ENCODE results near the gene CXCL13. TPM values are rescaled to one million over a fixed set of nuclear protein-coding genes. Genes with fewer than 3 reads are reported as not detected.
"Not testable (repeated sequence)": the region's sequence is repeated elsewhere in the genome, so short reads cannot be mapped to it uniquely, and the experiment has no call there.

The CXCL13 gene
- total RNA-seq (ENCODE audit: low replicate concordance), result not detected in 2 replicates

DNA sequence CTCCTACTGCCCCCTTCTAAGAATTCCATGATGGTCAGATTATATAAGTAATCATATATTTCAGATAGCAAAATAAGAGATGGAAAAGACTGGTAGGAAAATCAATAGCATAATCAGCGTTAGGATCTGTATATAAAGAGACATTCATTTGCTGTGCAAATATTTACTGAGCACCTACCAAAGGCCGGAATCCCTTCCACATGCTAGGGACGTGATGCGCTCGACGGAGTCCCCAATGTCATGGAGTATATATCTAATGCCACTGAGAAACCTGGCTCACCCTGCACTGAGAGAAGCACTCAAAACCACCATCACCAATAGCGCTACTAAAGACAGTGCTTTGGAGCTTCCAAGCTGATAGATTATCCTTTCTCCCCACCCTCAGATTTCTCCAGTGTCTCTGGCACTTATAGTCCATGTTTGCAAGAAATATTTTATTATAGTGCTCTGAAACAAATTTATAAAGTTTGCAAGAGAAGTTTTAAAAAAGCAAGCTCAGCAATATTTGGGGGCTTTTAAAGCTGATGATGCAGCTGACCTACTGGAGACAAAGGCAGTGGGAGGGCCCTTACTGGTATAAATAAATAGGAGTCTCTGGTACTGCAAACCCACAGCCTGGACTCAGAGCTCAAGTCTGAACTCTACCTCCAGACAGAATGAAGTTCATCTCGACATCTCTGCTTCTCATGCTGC is at the start of gene CXCL13:
Gene CXCL13, plus strand, starts transcription at position 611 of the 693 bp plus-strand sequence. Its CDS starts 46 bp downstream, at position 657.
- H3K27ac ChIP-seq, result no peak within 1 kb of the TSS
- no peaks in the 10 kb centered on the region for H3K9me3 ChIP-seq (ENCODE audit: low read depth)
- no peak within 1 kb of the TSS for H3K9ac ChIP-seq
- no peaks in the 10 kb centered on the region for H3F3A ChIP-seq (ENCODE audit: low read depth)
- Mint-ChIP-seq H3K27ac (no peak within 1 kb of the TSS), H3K4me1 (peaks cover 2% of the 10 kb centered on the region), H3K27me3 (ENCODE audit: insufficient read depth, low read depth) (no peaks in the 10 kb centered on the region), H3K9me3 (no peaks in the 10 kb centered on the region), H3K36me3 (no peaks in the 10 kb centered on the region), H3K4me3 (no peak within 1 kb of the TSS)
- no peak within 1 kb of the TSS for H3K4me2 ChIP-seq
- H3K4me1 ChIP-seq, result no peaks in the 10 kb centered on the region
- no peak for DNase-seq (ENCODE audit: low spot score)
- TF ChIP-seq CTCF (IDR thresholded peaks at IDR 0.05) (no peak), EZH2phosphoT487 (IDR thresholded peaks at IDR 0.05) (no peak), EZH2 (IDR thresholded peaks at IDR 0.05) (no peak)
- no peak within 1 kb of the TSS for H2AFZ ChIP-seq (replicated peaks)
- H3K4me3 ChIP-seq, result no peak within 1 kb of the TSS
- H4K20me1 ChIP-seq (ENCODE audit: low read depth), result no peaks in the 10 kb centered on the region
- H3K36me3 ChIP-seq, result no peaks in the 10 kb centered on the region
- H3K27me3 ChIP-seq, result no peaks in the 10 kb centered on the region
- no peaks in the 10 kb centered on the region for H3K79me2 ChIP-seq (ENCODE audit: low read depth)

- no peaks in the 10 kb centered on the region for H4K20me1 ChIP-seq (ENCODE audit: low read depth)
- no peak overlapping the region for H3K4me3 ChIP-seq
- no peak overlapping the region for H3K27ac ChIP-seq
- H3K9me3 ChIP-seq (ENCODE audit: low read depth), result no peaks in the 10 kb centered on the region
- DNase-seq (ENCODE audit: low spot score), result no peak
- no peaks in the 10 kb centered on the region for H3K4me1 Mint-ChIP-seq
- H3K4me2 ChIP-seq, result no peak overlapping the region
- H2AFZ ChIP-seq (replicated peaks), result no peak overlapping the region
- H3K27me3 ChIP-seq, result no peaks in the 10 kb centered on the region
- H3K27me3 Mint-ChIP-seq (ENCODE audit: insufficient read depth, low read depth), result no peaks in the 10 kb centered on the region
- TF ChIP-seq EZH2 (IDR thresholded peaks at IDR 0.05), result no peak
- TF ChIP-seq EZH2phosphoT487 (IDR thresholded peaks at IDR 0.05), result no peak
- no peak for TF ChIP-seq CTCF (IDR thresholded peaks at IDR 0.05)
- H3K79me2 ChIP-seq (ENCODE audit: low read depth), result no peaks in the 10 kb centered on the region
- H3K27ac Mint-ChIP-seq, result no peak overlapping the region
- no peak overlapping the region for H3K9ac ChIP-seq
- peaks cover 2% of the 10 kb centered on the region for H3K9me3 Mint-ChIP-seq
- H3K4me3 Mint-ChIP-seq, result no peak overlapping the region
- no peaks in the 10 kb centered on the region for H3F3A ChIP-seq (ENCODE audit: low read depth)
- H3K36me3 ChIP-seq, result no peaks in the 10 kb centered on the region
- no peaks in the 10 kb centered on the region for H3K36me3 Mint-ChIP-seq
- no peaks in the 10 kb centered on the region for H3K4me1 ChIP-seq
Measured at GRCh38 chr4:77560170-77560569, 45.5 kb upstream of the CXCL13 start.

- not testable (repeated sequence) for H3K4me1 ChIP-seq; H3K9me3 ChIP-seq (ENCODE audit: low read depth); H3K4me2 ChIP-seq; H3K36me3 ChIP-seq; H3K36me3 Mint-ChIP-seq; H3K4me3 Mint-ChIP-seq; H3K4me3 ChIP-seq; H4K20me1 ChIP-seq (ENCODE audit: low read depth); H3K9me3 Mint-ChIP-seq; H3K4me1 Mint-ChIP-seq; H2AFZ ChIP-seq (replicated peaks); H3K27me3 ChIP-seq; H3K27me3 Mint-ChIP-seq (ENCODE audit: insufficient read depth, low read depth); H3K27ac ChIP-seq; DNase-seq (ENCODE audit: low spot score); H3F3A ChIP-seq (ENCODE audit: low read depth); H3K79me2 ChIP-seq (ENCODE audit: low read depth); H3K9ac ChIP-seq; H3K27ac Mint-ChIP-seq
Measured at GRCh38 chr4:77561720-77562119, 43.9 kb upstream of the CXCL13 start.

- Mint-ChIP-seq H3K27me3 (ENCODE audit: insufficient read depth, low read depth) (no peaks in the 10 kb centered on the region), H3K36me3 (no peaks in the 10 kb centered on the region), H3K27ac (no peak overlapping the region), H3K9me3 (peaks cover 3% of the 10 kb centered on the region), H3K4me1 (no peaks in the 10 kb centered on the region), H3K4me3 (no peak overlapping the region)
- Histone ChIP-seq H3K9me3 (ENCODE audit: low read depth) (no peaks in the 10 kb centered on the region), H3K27ac (no peak overlapping the region), H3K27me3 (no peaks in the 10 kb centered on the region), H3K79me2 (ENCODE audit: low read depth) (no peaks in the 10 kb centered on the region), H4K20me1 (ENCODE audit: low read depth) (no peaks in the 10 kb centered on the region), H3K4me3 (no peak overlapping the region), H3K36me3 (no peaks in the 10 kb centered on the region), H3F3A (ENCODE audit: low read depth) (no peaks in the 10 kb centered on the region), H3K9ac (no peak overlapping the region), H2AFZ (replicated peaks) (no peak overlapping the region), H3K4me1 (no peaks in the 10 kb centered on the region), H3K4me2 (no peak overlapping the region)
- DNase-seq (ENCODE audit: low spot score), result no peak
- TF ChIP-seq EZH2 (IDR thresholded peaks at IDR 0.05) (no peak), EZH2phosphoT487 (IDR thresholded peaks at IDR 0.05) (no peak), CTCF (IDR thresholded peaks at IDR 0.05) (no peak)
Measured at GRCh38 chr4:77564231-77564630, 41.4 kb upstream of the CXCL13 start.

Measured in neural progenitor cell (in vitro differentiated cells).